ENCODE data around the gene EFHD1. TPM values are rescaled to one million over a fixed set of nuclear protein-coding genes. Genes with fewer than 3 reads are reported as not detected.

Gene EFHD1
- total and polyA plus RNA-seq, 2 of the 13 experiments (the other 11 are each of a cell fraction or from before 2014, with no cell fraction given): 0.09 TPM; not detected in 1

GRCh38 chr2:232697059-232697806 is 63.8 kb downstream of the EFHD1 start, which contains the start of gene GIGYF2 (continued):
- TF ChIP-seq ZMYM3 (CRISPR knock-in tag; IDR thresholded peaks at IDR 0.05): no peak
- TF ChIP-seq MAX (IDR thresholded peaks at IDR 0.05): peak; percentile 88
- TF ChIP-seq ZXDC (CRISPR knock-in tag; IDR thresholded peaks at IDR 0.05): peak; percentile 93
- no peak for TF ChIP-seq ZNF281 (CRISPR knock-in tag; IDR thresholded peaks at IDR 0.05; ENCODE audit: borderline replicate concordance)
- TF ChIP-seq SRSF1 (optimal IDR thresholded peaks at IDR 0.05; ENCODE audit: low read depth, low read length): no peak
- no peak for TF ChIP-seq ZNF280D (CRISPR knock-in tag; IDR thresholded peaks at IDR 0.05)
- 0 out of 2 replicates have a peak, but pooled peaks have one; percentile 47 for TF ChIP-seq SP1 (IDR thresholded peaks at IDR 0.05)
- TF ChIP-seq SP1 (CRISPR knock-in tag; IDR thresholded peaks at IDR 0.05): peak; percentile 85
- peak; percentile 76 for TF ChIP-seq SPEN (CRISPR knock-in tag; IDR thresholded peaks at IDR 0.05; ENCODE audit: low read depth)
- peak; percentile 88; the same call in 1 of the 2 replicates for TF ChIP-seq YEATS2 (CRISPR knock-in tag; IDR thresholded peaks at IDR 0.05; ENCODE audit: borderline replicate concordance)
- peak; percentile 87 for TF ChIP-seq SRY (CRISPR knock-in tag; IDR thresholded peaks at IDR 0.05)
- peak; percentile 97 for TF ChIP-seq USF2 (IDR thresholded peaks at IDR 0.05; ENCODE audit: low read depth, low read length)
- TF ChIP-seq USF2 (CRISPR knock-in tag; IDR thresholded peaks at IDR 0.05; ENCODE audit: borderline replicate concordance): peak; percentile 84; the same call in 1 of the 2 replicates
- no peak for TF ChIP-seq MYPOP (CRISPR knock-in tag; IDR thresholded peaks at IDR 0.05)
- TF ChIP-seq HOXA9 (CRISPR knock-in tag; IDR thresholded peaks at IDR 0.05; ENCODE audit: borderline replicate concordance): 0 out of 2 replicates have a peak, but pooled peaks have one; percentile 92

Measured in HepG2 (cell line).